HepG2 (cell line): ENCODE results near the gene NENF.

Experiments used
- EZH2 ChIP-seq: conservative IDR thresholded peaks from 2 replicates; pipeline ENCODE4 v1.6.1; 2012; ENCODE audit warnings: mild to moderate bottlenecking, low read depth, low read length, moderate library complexity
- FOXM1 ChIP-seq: sonication (generic); formaldehyde crosslinking; IDR thresholded peaks from 2 replicates; pipeline ENCODE4 v1.5.0; 2020; ENCODE audit warnings: missing genetic modification reagents
- ZNF251 ChIP-seq: sonication (generic); formaldehyde crosslinking; IDR thresholded peaks from 2 replicates; pipeline ENCODE4 v1.9.0; 2021; ENCODE audit warnings: mild to moderate bottlenecking, missing genetic modification reagents
- ZNF430 ChIP-seq: sonication (generic); formaldehyde crosslinking; IDR thresholded peaks from 2 replicates; pipeline ENCODE4 v1.9.0; 2021; ENCODE audit warnings: mild to moderate bottlenecking, missing genetic modification reagents
- ZNF431 ChIP-seq: sonication (generic); formaldehyde crosslinking; IDR thresholded peaks from 2 replicates; pipeline ENCODE4 v1.9.0; 2022; ENCODE audit warnings: missing genetic modification reagents, low read depth, mild to moderate bottlenecking, borderline replicate concordance
- ZNF773 ChIP-seq: sonication (generic); formaldehyde crosslinking; IDR thresholded peaks from 2 replicates; pipeline ENCODE4 v1.4.0; 2020; ENCODE audit warnings: missing genetic modification reagents, borderline replicate concordance
- TF ChIP-seq, protein P1 (sequence below): sonication (generic); formaldehyde crosslinking; IDR thresholded peaks from 2 replicates; pipeline ENCODE4 v1.4.0; 2020; ENCODE audit warnings: missing genetic modification reagents; ENCODE audit errors: not compliant biosample characterization
- TF ChIP-seq, protein P2 (sequence below): sonication (generic); formaldehyde crosslinking; IDR thresholded peaks from 2 replicates; pipeline ENCODE4 v1.5.0; 2020; ENCODE audit warnings: mild to moderate bottlenecking, missing genetic modification reagents, moderate library complexity
- TF ChIP-seq, protein P3 (sequence below): sonication (generic); formaldehyde crosslinking; IDR thresholded peaks from 2 replicates; pipeline ENCODE4 v1.8.1; 2023; ENCODE audit warnings: mild to moderate bottlenecking, missing genetic modification reagents, borderline replicate concordance
- TF ChIP-seq, protein P4 (sequence below): sonication (generic); formaldehyde crosslinking; IDR thresholded peaks from 2 replicates; pipeline ENCODE4 v1.4.0; 2020; ENCODE audit warnings: mild to moderate bottlenecking, missing genetic modification reagents

DNA sequence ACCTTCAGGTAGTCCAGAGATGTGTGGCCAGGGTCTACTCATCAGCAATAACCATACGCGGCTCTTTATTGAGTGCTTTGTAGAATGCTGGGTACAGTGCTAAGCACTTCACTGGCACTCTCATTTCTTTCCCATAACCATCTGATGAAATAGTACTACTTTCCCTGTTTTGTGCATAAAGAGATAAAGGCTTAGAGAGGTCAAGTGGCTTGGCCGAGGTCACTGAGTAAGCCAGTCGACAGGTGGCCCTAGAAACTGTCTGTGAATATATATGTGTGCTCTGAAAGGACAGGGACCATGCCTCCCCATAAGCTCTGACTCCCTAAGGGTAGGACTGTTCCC, 52.8 kb downstream of the NENF start:
- TF ChIP-seq FOXM1 (CRISPR knock-in tag) (no peak), ZNF773 (CRISPR knock-in tag) (no peak), EZH2 (no peak), ZNF251 (CRISPR knock-in tag) (no peak), ZNF430 (no peak), ZNF431 (CRISPR knock-in tag) (no peak)
- TF ChIP-seq, protein P1, sequence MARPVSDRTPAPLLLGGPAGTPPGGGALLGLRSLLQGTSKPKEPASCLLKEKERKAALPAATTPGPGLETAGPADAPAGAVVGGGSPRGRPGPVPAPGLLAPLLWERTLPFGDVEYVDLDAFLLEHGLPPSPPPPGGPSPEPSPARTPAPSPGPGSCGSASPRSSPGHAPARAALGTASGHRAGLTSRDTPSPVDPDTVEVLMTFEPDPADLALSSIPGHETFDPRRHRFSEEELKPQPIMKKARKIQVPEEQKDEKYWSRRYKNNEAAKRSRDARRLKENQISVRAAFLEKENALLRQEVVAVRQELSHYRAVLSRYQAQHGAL (CRISPR knock-in tag), result no peak
- TF ChIP-seq, protein P2, sequence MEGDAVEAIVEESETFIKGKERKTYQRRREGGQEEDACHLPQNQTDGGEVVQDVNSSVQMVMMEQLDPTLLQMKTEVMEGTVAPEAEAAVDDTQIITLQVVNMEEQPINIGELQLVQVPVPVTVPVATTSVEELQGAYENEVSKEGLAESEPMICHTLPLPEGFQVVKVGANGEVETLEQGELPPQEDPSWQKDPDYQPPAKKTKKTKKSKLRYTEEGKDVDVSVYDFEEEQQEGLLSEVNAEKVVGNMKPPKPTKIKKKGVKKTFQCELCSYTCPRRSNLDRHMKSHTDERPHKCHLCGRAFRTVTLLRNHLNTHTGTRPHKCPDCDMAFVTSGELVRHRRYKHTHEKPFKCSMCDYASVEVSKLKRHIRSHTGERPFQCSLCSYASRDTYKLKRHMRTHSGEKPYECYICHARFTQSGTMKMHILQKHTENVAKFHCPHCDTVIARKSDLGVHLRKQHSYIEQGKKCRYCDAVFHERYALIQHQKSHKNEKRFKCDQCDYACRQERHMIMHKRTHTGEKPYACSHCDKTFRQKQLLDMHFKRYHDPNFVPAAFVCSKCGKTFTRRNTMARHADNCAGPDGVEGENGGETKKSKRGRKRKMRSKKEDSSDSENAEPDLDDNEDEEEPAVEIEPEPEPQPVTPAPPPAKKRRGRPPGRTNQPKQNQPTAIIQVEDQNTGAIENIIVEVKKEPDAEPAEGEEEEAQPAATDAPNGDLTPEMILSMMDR (CRISPR knock-in tag), result no peak
- TF ChIP-seq, protein P3, sequence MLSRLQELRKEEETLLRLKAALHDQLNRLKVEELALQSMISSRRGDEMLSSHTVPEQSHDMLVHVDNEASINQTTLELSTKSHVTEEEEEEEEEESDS (CRISPR knock-in tag), result no peak
- TF ChIP-seq, protein P4, sequence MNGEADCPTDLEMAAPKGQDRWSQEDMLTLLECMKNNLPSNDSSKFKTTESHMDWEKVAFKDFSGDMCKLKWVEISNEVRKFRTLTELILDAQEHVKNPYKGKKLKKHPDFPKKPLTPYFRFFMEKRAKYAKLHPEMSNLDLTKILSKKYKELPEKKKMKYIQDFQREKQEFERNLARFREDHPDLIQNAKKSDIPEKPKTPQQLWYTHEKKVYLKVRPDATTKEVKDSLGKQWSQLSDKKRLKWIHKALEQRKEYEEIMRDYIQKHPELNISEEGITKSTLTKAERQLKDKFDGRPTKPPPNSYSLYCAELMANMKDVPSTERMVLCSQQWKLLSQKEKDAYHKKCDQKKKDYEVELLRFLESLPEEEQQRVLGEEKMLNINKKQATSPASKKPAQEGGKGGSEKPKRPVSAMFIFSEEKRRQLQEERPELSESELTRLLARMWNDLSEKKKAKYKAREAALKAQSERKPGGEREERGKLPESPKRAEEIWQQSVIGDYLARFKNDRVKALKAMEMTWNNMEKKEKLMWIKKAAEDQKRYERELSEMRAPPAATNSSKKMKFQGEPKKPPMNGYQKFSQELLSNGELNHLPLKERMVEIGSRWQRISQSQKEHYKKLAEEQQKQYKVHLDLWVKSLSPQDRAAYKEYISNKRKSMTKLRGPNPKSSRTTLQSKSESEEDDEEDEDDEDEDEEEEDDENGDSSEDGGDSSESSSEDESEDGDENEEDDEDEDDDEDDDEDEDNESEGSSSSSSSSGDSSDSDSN (CRISPR knock-in tag), result no peak
